K562 (cell line): ENCODE results near the gene CEBPZ. TPM values are rescaled to one million over a fixed set of nuclear protein-coding genes. Genes with fewer than 3 reads are reported as not detected.

Source experiments
- CREB3L1 ChIP-seq: fragments of 450-650 bp; IDR thresholded peaks from 2 replicates; pipeline ENCODE4 v1.6.1; 2014; ENCODE audit warnings: low read depth, mild to moderate bottlenecking, moderate library complexity, borderline replicate concordance
- E2F3 ChIP-seq: fragments of 250-450 bp; sonication (Bioruptor Pico); IDR thresholded peaks from 2 replicates; pipeline ENCODE4 v1.4.0; 2020; ENCODE audit warnings: mild to moderate bottlenecking
- E4F1 ChIP-seq: fragments of 250-450 bp; sonication (Bioruptor Pico); IDR thresholded peaks from 2 replicates; pipeline ENCODE4 v1.5.0; 2021; ENCODE audit warnings: mild to moderate bottlenecking, borderline replicate concordance
- FOXP4 ChIP-seq: sonication (generic); formaldehyde crosslinking; IDR thresholded peaks from 2 replicates; pipeline ENCODE4 v1.8.0; 2022; ENCODE audit warnings: mild to moderate bottlenecking, missing genetic modification reagents, borderline replicate concordance
- HMG20A ChIP-seq: fragments of 450-650 bp; formaldehyde crosslinking; conservative IDR thresholded peaks from 2 replicates; pipeline ENCODE4 v1.4.0; 2020; ENCODE audit warnings: mild to moderate bottlenecking, mixed read lengths
- NR2F6 ChIP-seq: fragments of 450-650 bp; formaldehyde crosslinking; IDR thresholded peaks from 2 replicates; pipeline ENCODE4 v1.4.0; 2020; ENCODE audit warnings: mild to moderate bottlenecking
- NR3C1 ChIP-seq: sonication (generic); formaldehyde crosslinking; IDR thresholded peaks from 2 replicates; pipeline ENCODE4 v1.8.1; 2022; ENCODE audit warnings: missing genetic modification reagents
- NUFIP1 ChIP-seq: fragments of 450-650 bp; IDR thresholded peaks from 2 replicates; pipeline ENCODE4 v1.6.1; 2018; ENCODE audit not compliant: partially characterized antibody
- PTRF ChIP-seq: fragments of 450-650 bp; IDR thresholded peaks from 2 replicates; pipeline ENCODE4 v1.6.1; 2016; ENCODE audit warnings: mild to moderate bottlenecking, missing genetic modification characterization, missing compliant biosample characterization
- SRF ChIP-seq, 2 experiments: fragments of 250-450, 450-650 bp in 1 of 2; sonication (Bioruptor Pico) in 1 of 2; sonication (generic) in 1 of 2; formaldehyde crosslinking; IDR thresholded peaks; 2 replicates each; pipeline versions ENCODE4 v1.5.0 to v1.5.1; 2020 to 2022; ENCODE audit warnings: mild to moderate bottlenecking in 1 of 2, missing genetic modification reagents in 1 of 2
- STAT5A ChIP-seq: IDR thresholded peaks from 2 replicates; pipeline ENCODE4 v1.6.1; 2012; ENCODE audit warnings: low read length, inconsistent platforms, borderline replicate concordance
- ZBTB49 ChIP-seq: sonication (generic); formaldehyde crosslinking; IDR thresholded peaks from 2 replicates; pipeline ENCODE4 v1.8.0; 2022; ENCODE audit warnings: missing genetic modification reagents, mild to moderate bottlenecking, borderline replicate concordance
- ZBTB9 ChIP-seq: fragments of 450-650 bp; formaldehyde crosslinking; IDR thresholded peaks from 2 replicates; pipeline ENCODE4 v1.4.0; 2020; ENCODE audit warnings: mild to moderate bottlenecking, moderate library complexity
- ZNF140 ChIP-seq: fragments of 250-450 bp; sonication (Bioruptor Pico); IDR thresholded peaks from 2 replicates; pipeline ENCODE4 v1.8.0; 2021; ENCODE audit warnings: moderate library complexity, mild to moderate bottlenecking, inconsistent platforms
- ZNF584 ChIP-seq: fragments of 200-800 bp; sonication (Bioruptor generic); IDR thresholded peaks from 2 replicates; pipeline ENCODE4 v1.6.1; 2016; ENCODE audit warnings: low read depth, mild to moderate bottlenecking, missing genetic modification characterization, missing compliant biosample characterization
- polyA plus RNA-seq, 8 experiments: library from polyadenylated mRNA; depleted of rRNA in 4 of 8; stranded (reverse) in 5 of 8; unstranded in 3 of 8; fragments of >200 nt; fragmentation: Nextera tagmentation in 2 of 8; fragmentation: Illumina TruSeq in 1 of 8; extraction: Ambion mirVana in 2 of 8; extraction: Trizol in 1 of 8; gene quantifications; 2 replicates each; pipeline versions ENCODE4 v1.2.1 to v1.2.3, GENCODE V29; 2011 to 2014; ENCODE audit warnings: inconsistent platforms in 1 of 8, missing spikeins in 1 of 8
- total RNA-seq, 7 experiments: library from RNA; depleted of rRNA in 6 of 7; stranded (reverse); fragments of >200 nt in 6 of 7; fragmentation: Illumina TruSeq in 2 of 7; extraction: Trizol in 2 of 7; gene quantifications; 2 replicates each; pipeline versions ENCODE4 v1.2.1 to v1.2.3, GENCODE V29; 2011 to 2021; ENCODE audit warnings: low replicate concordance in 1 of 7

The CEBPZ gene
- total and polyA plus RNA-seq, 9 of the 15 experiments (the other 6 are each of a cell fraction or from before 2014, with no cell fraction given): 49.7 to 160 (median 82.8) TPM

GRCh38 chr2:37196320-37197195 is 34.8 kb downstream of the CEBPZ start, which contains the start of gene CEBPZOS (continued):
- no peak for TF ChIP-seq STAT5A
- TF ChIP-seq NR3C1 (CRISPR knock-in tag): peak; percentile 88
- TF ChIP-seq ZBTB9: peak; percentile 83; the same call in 1 of the 2 replicates
- TF ChIP-seq ZNF584 (CRISPR knock-in tag): no peak
- TF ChIP-seq NUFIP1: peak; percentile 59
- 0 out of 2 replicates have a peak, but pooled peaks have one; percentile 53 for TF ChIP-seq NR2F6 (CRISPR knock-in tag)
- 0 out of 4 replicates have a peak, but pooled peaks of 1 of the 2 experiments have one; percentile 47 for TF ChIP-seq SRF (CRISPR knock-in tag; IDR thresholded peaks at IDR 0.05)
- TF ChIP-seq E4F1: no peak
- TF ChIP-seq CREB3L1: peak; percentile 67; the same call in 1 of the 2 replicates
- TF ChIP-seq ZNF140 (CRISPR knock-in tag): no peak
- no peak for TF ChIP-seq PTRF (tag)
- TF ChIP-seq FOXP4: peak; percentile 85; the same call in 1 of the 2 replicates
- TF ChIP-seq E2F3: peak; percentile 81; the same call in 1 of the 2 replicates
- no peak for TF ChIP-seq HMG20A (CRISPR knock-in tag)
- no peak for TF ChIP-seq ZBTB49 (CRISPR knock-in tag)
